HAP-1 (cell line): Measurements from ENCODE around the gene FARS2.

Experiments
- DNase-seq, 2 experiments: peaks; one replicate each; pipeline ENCODE4 v3.0.0-alpha.2; 2016 to 2020; ENCODE audit warnings: low spot score in 2 of 2
- H3K27me3 ChIP-seq: fragments of 250-450 bp; sonication (Bioruptor Pico); 2 replicates; pipeline ENCODE4 v1.5.1; 2020; ENCODE audit warnings: low read depth, mild to moderate bottlenecking, moderate library complexity
- H3K36me3 ChIP-seq: fragments of 250-450 bp; sonication (Bioruptor Pico); replicated peaks from 2 replicates; pipeline ENCODE4 v1.5.1; 2020; ENCODE audit warnings: mild to moderate bottlenecking
- H3K4me1 ChIP-seq: fragments of 250-450 bp; sonication (Bioruptor Pico); 2 replicates; pipeline ENCODE4 v1.5.1; 2020; ENCODE audit warnings: mild to moderate bottlenecking
- H3K4me3 ChIP-seq: fragments of 250-450 bp; sonication (Bioruptor Pico); 2 replicates; pipeline ENCODE4 v1.5.1; 2020; ENCODE audit warnings: mild to moderate bottlenecking, moderate library complexity
- H3K9me3 ChIP-seq: fragments of 250-450 bp; sonication (Bioruptor Pico); 2 replicates; pipeline ENCODE4 v1.5.1; 2020; ENCODE audit warnings: mild to moderate bottlenecking, moderate library complexity
- in situ Hi-C: fragments of 300-500 bp; cut with MboI; formaldehyde crosslinking; loops from 3 replicates; pipeline ENCODE4 v1.14.3; 2020; ENCODE audit warnings: low sequenced_read_pairs, inconsistent platforms, mixed read lengths

The FARS2 gene

GRCh38 chr6:5595184-5595583 is 333.9 kb downstream of the FARS2 start:
- no peak for DNase-seq
- no peaks in the 10 kb centered on the region for H3K4me1 ChIP-seq
- in situ Hi-C loops, result no loop called here
- H3K9me3 ChIP-seq, result no peaks in the 10 kb centered on the region
- no peak overlapping the region for H3K4me3 ChIP-seq
- no peaks in the 10 kb centered on the region for H3K27me3 ChIP-seq
- no peaks in the 10 kb centered on the region for H3K36me3 ChIP-seq

GRCh38 chr6:5597413-5597812 is 336.1 kb downstream of the FARS2 start:
- no peak for DNase-seq
- no peaks in the 10 kb centered on the region for H3K36me3 ChIP-seq
- no peaks in the 10 kb centered on the region for H3K27me3 ChIP-seq
- no peaks in the 10 kb centered on the region for H3K4me1 ChIP-seq
- H3K4me3 ChIP-seq, result no peak overlapping the region
- in situ Hi-C loops, result no loop called here
- no peaks in the 10 kb centered on the region for H3K9me3 ChIP-seq

GRCh38 chr6:5598123-5598522 is 336.8 kb downstream of the FARS2 start:
- H3K27me3 ChIP-seq, result no peaks in the 10 kb centered on the region
- no peaks in the 10 kb centered on the region for H3K9me3 ChIP-seq
- DNase-seq, result no peak
- no peak overlapping the region for H3K4me3 ChIP-seq
- H3K4me1 ChIP-seq, result no peaks in the 10 kb centered on the region
- H3K36me3 ChIP-seq, result no peaks in the 10 kb centered on the region
- in situ Hi-C loops, result no loop called here

- no peaks in the 10 kb centered on the region for H3K9me3 ChIP-seq
- in situ Hi-C loops, result no loop called here
- no peaks in the 10 kb centered on the region for H3K4me1 ChIP-seq
- no peaks in the 10 kb centered on the region for H3K36me3 ChIP-seq
- no peaks in the 10 kb centered on the region for H3K27me3 ChIP-seq
- no peak overlapping the region for H3K4me3 ChIP-seq
- DNase-seq, result no peak
Observed at GRCh38 chr6:5599127-5599526, 337.8 kb downstream of the FARS2 start.

GRCh38 chr6:5605937-5606336 is 344.6 kb downstream of the FARS2 start:
- no peaks in the 10 kb centered on the region for H3K9me3 ChIP-seq
- no peaks in the 10 kb centered on the region for H3K4me1 ChIP-seq
- DNase-seq, result no peak
- in situ Hi-C loops, result no loop called here
- no peak overlapping the region for H3K4me3 ChIP-seq
- no peaks in the 10 kb centered on the region for H3K36me3 ChIP-seq
- no peaks in the 10 kb centered on the region for H3K27me3 ChIP-seq

GRCh38 chr6:5606546-5606945 is 345.2 kb downstream of the FARS2 start:
- Histone ChIP-seq H3K4me1 (no peaks in the 10 kb centered on the region), H3K9me3 (no peaks in the 10 kb centered on the region), H3K4me3 (no peak overlapping the region), H3K27me3 (no peaks in the 10 kb centered on the region), H3K36me3 (no peaks in the 10 kb centered on the region)
- no peak for DNase-seq
- in situ Hi-C loops, result no loop called here

- Histone ChIP-seq H3K4me1 (no peaks in the 10 kb centered on the region), H3K4me3 (no peak overlapping the region), H3K27me3 (no peaks in the 10 kb centered on the region), H3K36me3 (no peaks in the 10 kb centered on the region), H3K9me3 (no peaks in the 10 kb centered on the region)
- in situ Hi-C loops, result no loop called here
- DNase-seq, result no peak
Observed at GRCh38 chr6:5610640-5611039, 349.3 kb downstream of the FARS2 start.

- H3K9me3 ChIP-seq, result no peaks in the 10 kb centered on the region
- H3K27me3 ChIP-seq, result no peaks in the 10 kb centered on the region
- no peaks in the 10 kb centered on the region for H3K4me1 ChIP-seq
- no peaks in the 10 kb centered on the region for H3K36me3 ChIP-seq
- in situ Hi-C loops, result no loop called here
- no peak for DNase-seq
- H3K4me3 ChIP-seq, result no peak overlapping the region
Observed at GRCh38 chr6:5617179-5617578, 355.9 kb downstream of the FARS2 start.

GRCh38 chr6:5619249-5619648 is 357.9 kb downstream of the FARS2 start:
- DNase-seq, result no peak
- in situ Hi-C loops, result no loop called here
- H3K4me1 ChIP-seq, result no peaks in the 10 kb centered on the region
- no peaks in the 10 kb centered on the region for H3K9me3 ChIP-seq
- H3K27me3 ChIP-seq, result no peaks in the 10 kb centered on the region
- H3K4me3 ChIP-seq, result no peak overlapping the region
- H3K36me3 ChIP-seq, result no peaks in the 10 kb centered on the region

GRCh38 chr6:5622276-5623005 is 361.1 kb downstream of the FARS2 start:
- Histone ChIP-seq H3K27me3 (no peaks in the 10 kb centered on the region), H3K4me3 (no peak overlapping the region), H3K9me3 (no peaks in the 10 kb centered on the region), H3K4me1 (no peaks in the 10 kb centered on the region), H3K36me3 (no peaks in the 10 kb centered on the region)
- no peak for DNase-seq
- in situ Hi-C loops, result no loop called here

- no peak for DNase-seq
- in situ Hi-C loops, result no loop called here
- Histone ChIP-seq H3K36me3 (no peaks in the 10 kb centered on the region), H3K4me1 (no peaks in the 10 kb centered on the region), H3K9me3 (no peaks in the 10 kb centered on the region), H3K4me3 (no peak overlapping the region), H3K27me3 (no peaks in the 10 kb centered on the region)
Observed at GRCh38 chr6:5623769-5624168, 362.5 kb downstream of the FARS2 start.

- Histone ChIP-seq H3K27me3 (no peaks in the 10 kb centered on the region), H3K4me3 (no peak overlapping the region), H3K36me3 (no peaks in the 10 kb centered on the region), H3K4me1 (no peaks in the 10 kb centered on the region), H3K9me3 (no peaks in the 10 kb centered on the region)
- in situ Hi-C loops, result no loop called here
- DNase-seq, result no peak
Observed at GRCh38 chr6:5624256-5624655, 362.9 kb downstream of the FARS2 start.

- Histone ChIP-seq H3K4me1 (no peaks in the 10 kb centered on the region), H3K36me3 (no peaks in the 10 kb centered on the region), H3K27me3 (no peaks in the 10 kb centered on the region), H3K4me3 (no peak overlapping the region), H3K9me3 (no peaks in the 10 kb centered on the region)
- in situ Hi-C loops, result no loop called here
- no peak for DNase-seq
Observed at GRCh38 chr6:5626727-5627426, 365.6 kb downstream of the FARS2 start.

GRCh38 chr6:5630636-5631035 is 369.3 kb downstream of the FARS2 start:
- H3K9me3 ChIP-seq, result no peaks in the 10 kb centered on the region
- no peaks in the 10 kb centered on the region for H3K36me3 ChIP-seq
- H3K27me3 ChIP-seq, result no peaks in the 10 kb centered on the region
- H3K4me1 ChIP-seq, result no peaks in the 10 kb centered on the region
- in situ Hi-C loops, result no loop called here
- no peak for DNase-seq
- H3K4me3 ChIP-seq, result no peak overlapping the region
